ENCODE results near the gene NPEPPS.
"Not testable (repeated sequence)": the region's sequence is repeated elsewhere in the genome, so short reads cannot be mapped to it uniquely, and the experiment has no call there.

- TF ChIP-seq CTCF, POLR2A (IDR thresholded peaks at IDR 0.05): not testable (repeated sequence)
Observed at GRCh38 chr17:47499494-47499893, 31.4 kb upstream of the NPEPPS start.
